HCT116 (cell line): ENCODE results near the gene CDH10. TPM values are rescaled to one million over a fixed set of nuclear protein-coding genes. Genes with fewer than 3 reads are reported as not detected.

ENCODE experiments used
- ATAC-seq: fragments of 200-7000 bp; cut with Tn5 transposase; 2 replicates; pipeline ENCODE4 v1.9.1; 2020; ENCODE audit warnings: mild to moderate bottlenecking, moderate library complexity
- BruUV-seq: library from RNA; stranded (reverse); fragments of 400-500 nt; replicated peaks from 2 replicates; lab custom pipeline; 2021; lab: Mats Ljungman, UMichigan
- CTCF ChIA-PET: fragments of 300-600 bp; sonication (Branson Sonifier 250); formaldehyde crosslinking; loops from one replicate; lab custom pipeline; 2021; ENCODE audit warnings: antibody characterized with exemption; lab: Charles Lee
- POLR2A ChIA-PET: fragments of 300-600, 350-600 bp; sonication (Branson Sonifier 250); formaldehyde crosslinking; loops from one replicate; lab custom pipeline; 2021; ENCODE audit warnings: antibody characterized with exemption; lab: Charles Lee
- RAD21 ChIA-PET, 2 experiments: fragments of 300-600 bp; sonication (Branson Sonifier 250); formaldehyde crosslinking; loops; one replicate each; lab custom pipeline; 2023; ENCODE audit warnings: low total read pairs in 2 of 2; ENCODE audit not compliant: uncharacterized antibody in 2 of 2, unreplicated experiment in 2 of 2, low non-redundant PET in 1 of 2; lab: Charles Lee
- DNase-seq: peaks from one replicate; pipeline ENCODE4 v3.0.0-alpha.2; 2010; ENCODE audit warnings: low read depth, low spot score
- H2AFZ ChIP-seq: fragments of 200-600 bp; shearing (Covaris generic), sonication (generic); 2 replicates; pipeline ENCODE4 v1.6.1; 2017; ENCODE audit warnings: low read depth, mixed run types, mixed read lengths, antibody characterized with exemption, low read length; ENCODE audit not compliant: poor library complexity, severe bottlenecking
- H3K27ac ChIP-seq: 2 replicates; pipeline ENCODE4 v1.5.1; 2012; ENCODE audit warnings: low read depth, low read length
- H3K27me3 ChIP-seq: fragments of 200-600 bp; sonication (generic); 2 replicates; pipeline ENCODE4 v1.6.1; 2016; ENCODE audit warnings: mixed run types, low read length, mixed read lengths; ENCODE audit not compliant: insufficient read depth
- H3K36me3 ChIP-seq, 2 experiments: fragments of 200-500 bp in 1 of 2; fragments of 200-600 bp in 1 of 2; sonication (Bioruptor generic) in 1 of 2; sonication (generic) in 1 of 2; 2 replicates each; pipeline versions ENCODE4 v1.5.1 to v1.6.1; 2014 to 2016; ENCODE audit warnings: low read length in 2 of 2, inconsistent platforms in 1 of 2, mixed read lengths in 1 of 2, mixed run types in 1 of 2; ENCODE audit not compliant: insufficient read depth in 2 of 2, control insufficient read depth in 1 of 2
- H3K4me1 ChIP-seq, 2 experiments: fragments of 200-600 bp in 1 of 2; sonication (generic) in 1 of 2; 2 replicates each; pipeline versions ENCODE4 v1.5.1 to v1.6.1; 2012 to 2017; ENCODE audit warnings: low read length in 2 of 2, inconsistent platforms in 1 of 2, mild to moderate bottlenecking in 1 of 2, mixed read lengths in 1 of 2, mixed run types in 1 of 2, moderate library complexity in 1 of 2; ENCODE audit not compliant: insufficient read depth in 2 of 2, control insufficient read depth in 1 of 2
- H3K4me2 ChIP-seq: fragments of 200-600 bp; sonication (generic); 2 replicates; pipeline ENCODE4 v1.6.1; 2017; ENCODE audit warnings: mixed run types, low read length, mixed read lengths
- H3K4me3 ChIP-seq, 2 experiments: fragments of 200-600 bp in 1 of 2; sonication (generic) in 1 of 2; replicated peaks in 1 of 2; 2 replicates each; pipeline ENCODE4 v1.5.1; 2011 to 2016; ENCODE audit warnings: low read length in 2 of 2, control low read depth in 1 of 2, low read depth in 1 of 2, mild to moderate bottlenecking in 1 of 2, mixed read lengths in 1 of 2, mixed run types in 1 of 2
- H3K79me2 ChIP-seq: fragments of 200-600 bp; sonication (generic); 2 replicates; pipeline ENCODE4 v1.6.1; 2017; ENCODE audit warnings: mild to moderate bottlenecking, mixed run types, low read length, moderate library complexity, mixed read lengths; ENCODE audit not compliant: insufficient read depth
- H3K9ac ChIP-seq: fragments of 200-600 bp; sonication (generic); 2 replicates; pipeline ENCODE4 v1.6.1; 2016; ENCODE audit warnings: low read length, mixed read lengths
- H3K9me2 ChIP-seq: fragments of 200-600 bp; sonication (generic), shearing (Covaris generic); 2 replicates; pipeline ENCODE4 v1.6.1; 2017; ENCODE audit warnings: mixed run types, mild to moderate bottlenecking, moderate library complexity; ENCODE audit not compliant: insufficient read depth
- H3K9me3 ChIP-seq, 2 experiments: fragments of 200-500 bp in 1 of 2; fragments of 200-600 bp in 1 of 2; sonication (Bioruptor generic) in 1 of 2; sonication (generic) in 1 of 2; 2 replicates each; pipeline ENCODE4 v1.6.1; 2014 to 2017; ENCODE audit warnings: low read length in 2 of 2, mixed read lengths in 2 of 2, inconsistent platforms in 1 of 2, low read depth in 1 of 2, mild to moderate bottlenecking in 1 of 2, mixed run types in 1 of 2, moderate library complexity in 1 of 2; ENCODE audit not compliant: control insufficient read depth in 1 of 2, insufficient read depth in 1 of 2
- H4K20me1 ChIP-seq: fragments of 200-600 bp; sonication (generic), shearing (Covaris generic); 2 replicates; pipeline ENCODE4 v1.6.1; 2017; ENCODE audit warnings: mixed run types, mild to moderate bottlenecking, moderate library complexity; ENCODE audit not compliant: insufficient read depth
- CBX3 ChIP-seq: IDR thresholded peaks from 2 replicates; pipeline ENCODE4 v1.6.1; 2012; ENCODE audit warnings: low read depth
- CEBPB ChIP-seq: IDR thresholded peaks from 2 replicates; pipeline ENCODE4 v1.6.1; 2012; ENCODE audit warnings: low read depth
- EGR1 ChIP-seq: IDR thresholded peaks from 2 replicates; pipeline ENCODE4 v1.6.1; 2012; ENCODE audit warnings: low read depth
- ELF1 ChIP-seq: IDR thresholded peaks from 2 replicates; pipeline ENCODE4 v1.6.1; 2012; ENCODE audit warnings: low read depth, borderline replicate concordance
- EZH2 ChIP-seq: fragments of 200-600 bp; sonication (generic); IDR thresholded peaks from 2 replicates; pipeline ENCODE4 v1.6.1; 2017; ENCODE audit warnings: antibody characterized with exemption, mixed run types
- EZH2phosphoT487 ChIP-seq: fragments of 200-600 bp; IDR thresholded peaks from 2 replicates; pipeline ENCODE4 v1.6.1; 2018; ENCODE audit warnings: antibody characterized with exemption, borderline replicate concordance
- JUND ChIP-seq: IDR thresholded peaks from 2 replicates; pipeline ENCODE4 v1.6.1; 2012
- MAX ChIP-seq: IDR thresholded peaks from 2 replicates; pipeline ENCODE4 v1.6.1; 2012
- POLR2AphosphoS5 ChIP-seq: IDR thresholded peaks from 2 replicates; pipeline ENCODE4 v1.6.1; 2011; ENCODE audit warnings: mild to moderate bottlenecking, low read depth, low read length, moderate library complexity
- REST ChIP-seq: IDR thresholded peaks from 2 replicates; pipeline ENCODE4 v1.6.1; 2012; ENCODE audit warnings: low read depth
- SIN3A ChIP-seq: IDR thresholded peaks from 2 replicates; pipeline ENCODE4 v1.6.1; 2012; ENCODE audit warnings: low read depth
- SP1 ChIP-seq: IDR thresholded peaks from 2 replicates; pipeline ENCODE4 v1.6.1; 2012; ENCODE audit warnings: low read depth
- SRF ChIP-seq: IDR thresholded peaks from 2 replicates; pipeline ENCODE4 v1.6.1; 2012; ENCODE audit warnings: low read depth
- TCF7L2 ChIP-seq: IDR thresholded peaks from 2 replicates; pipeline ENCODE4 v1.7.0; 2011; ENCODE audit warnings: borderline replicate concordance, inconsistent platforms; ENCODE audit not compliant: insufficient read depth, insufficient read length; ENCODE audit errors: extremely low read depth
- YY1 ChIP-seq: IDR thresholded peaks from 2 replicates; pipeline ENCODE4 v1.6.1; 2011; ENCODE audit warnings: low read length, low read depth, moderate library complexity, mild to moderate bottlenecking; ENCODE audit not compliant: insufficient replicate concordance; ENCODE audit errors: extremely low read depth
- ZNF274 ChIP-seq: fragments of 200-500 bp; sonication (Bioruptor generic); IDR thresholded peaks from 2 replicates; pipeline ENCODE4 v1.6.1; 2014; ENCODE audit warnings: mild to moderate bottlenecking, low read depth, low read length, inconsistent platforms
- intact Hi-C: fragments of 100-400 bp; cut with micrococcal nuclease; formaldehyde crosslinking; loops from 2 replicates; pipeline ENCODE4 v1.10.0; 2022
- total RNA-seq: library from RNA; stranded (reverse); gene quantifications from one replicate; pipeline ENCODE4 v1.2.1, GENCODE V29; 2021; ENCODE audit not compliant: unreplicated experiment

Gene CDH10
- total RNA-seq, 1 experiment from 2014 or later = not detected

- intact Hi-C loops = no loop called here
- H3K36me3 ChIP-seq = no peaks in the 10 kb centered on the region
- no TSS peak for BruUV-seq
- DNase-seq (no peak), ATAC-seq (no peak)
- no peak overlapping the region for H3K27ac ChIP-seq
- H3K4me3 ChIP-seq = no peak overlapping the region
- H3K27me3 ChIP-seq = no peaks in the 10 kb centered on the region
- POLR2A ChIA-PET = no interaction called here
- TF ChIP-seq ELF1 = no peak
- TF ChIP-seq CEBPB = no peak
- TF ChIP-seq EZH2phosphoT487 = no peak
- TF ChIP-seq MAX = no peak
- TF ChIP-seq ZNF274 = no peak
- TF ChIP-seq JUND = no peak
- no peak for TF ChIP-seq TCF7L2
- TF ChIP-seq CBX3 = no peak
- no peak for TF ChIP-seq REST
- no peak for TF ChIP-seq POLR2AphosphoS5
- no peak for TF ChIP-seq SP1
- no peak for TF ChIP-seq SRF
- TF ChIP-seq EGR1 = no peak
- TF ChIP-seq EZH2 = no peak
- no peak for TF ChIP-seq SIN3A
- no peak for TF ChIP-seq YY1
- H3K4me1 ChIP-seq = no peaks in the 10 kb centered on the region
- CTCF ChIA-PET = no interaction called here
- H3K79me2 ChIP-seq = no peaks in the 10 kb centered on the region
- no peak overlapping the region for H2AFZ ChIP-seq
- no peaks in the 10 kb centered on the region for H3K9me2 ChIP-seq
- H3K9ac ChIP-seq = no peak overlapping the region
- H3K4me2 ChIP-seq = no peak overlapping the region
- H4K20me1 ChIP-seq = no peaks in the 10 kb centered on the region
- H3K9me3 ChIP-seq = peaks cover 0 to 4% of the 10 kb centered on the region in 2 experiments; a peak in 3 of 4 replicates
- RAD21 ChIA-PET = interaction anchor here in 1 of 2 experiments (0.7 kb wide), 1 partner anchor 53 kb away, joined by 3 read pairs; no protein-coding TSS in a partner anchor
Observed at GRCh38 chr5:24649531-24649930, 4.8 kb upstream of the CDH10 start.
